ENCODE data around the gene GARS1.

DNA sequence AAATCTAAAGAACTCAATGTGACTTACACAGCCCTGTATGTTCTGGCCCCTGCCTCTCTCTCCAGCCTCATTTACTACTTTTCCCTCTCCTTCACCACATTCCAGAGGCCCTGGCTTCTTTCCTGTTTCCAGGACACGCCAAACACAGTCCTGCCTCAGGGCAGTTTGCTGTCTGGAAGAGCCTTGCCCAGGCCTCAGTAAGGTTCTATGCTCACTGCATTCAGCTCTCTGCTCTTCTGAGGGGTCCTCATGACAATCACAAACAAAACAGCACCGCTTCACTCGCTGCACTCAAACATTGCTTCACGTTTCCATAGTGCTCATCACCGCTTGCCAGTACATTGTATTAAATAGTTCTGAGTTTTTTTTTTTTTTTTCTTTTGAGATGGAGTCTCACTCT is 35.1 kb upstream of the GARS1 start:
- TF ChIP-seq, protein P1, sequence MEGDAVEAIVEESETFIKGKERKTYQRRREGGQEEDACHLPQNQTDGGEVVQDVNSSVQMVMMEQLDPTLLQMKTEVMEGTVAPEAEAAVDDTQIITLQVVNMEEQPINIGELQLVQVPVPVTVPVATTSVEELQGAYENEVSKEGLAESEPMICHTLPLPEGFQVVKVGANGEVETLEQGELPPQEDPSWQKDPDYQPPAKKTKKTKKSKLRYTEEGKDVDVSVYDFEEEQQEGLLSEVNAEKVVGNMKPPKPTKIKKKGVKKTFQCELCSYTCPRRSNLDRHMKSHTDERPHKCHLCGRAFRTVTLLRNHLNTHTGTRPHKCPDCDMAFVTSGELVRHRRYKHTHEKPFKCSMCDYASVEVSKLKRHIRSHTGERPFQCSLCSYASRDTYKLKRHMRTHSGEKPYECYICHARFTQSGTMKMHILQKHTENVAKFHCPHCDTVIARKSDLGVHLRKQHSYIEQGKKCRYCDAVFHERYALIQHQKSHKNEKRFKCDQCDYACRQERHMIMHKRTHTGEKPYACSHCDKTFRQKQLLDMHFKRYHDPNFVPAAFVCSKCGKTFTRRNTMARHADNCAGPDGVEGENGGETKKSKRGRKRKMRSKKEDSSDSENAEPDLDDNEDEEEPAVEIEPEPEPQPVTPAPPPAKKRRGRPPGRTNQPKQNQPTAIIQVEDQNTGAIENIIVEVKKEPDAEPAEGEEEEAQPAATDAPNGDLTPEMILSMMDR (IDR thresholded peaks at IDR 0.05), result no peak
- no peak for TF ChIP-seq POLR2A (IDR thresholded peaks at IDR 0.05)
- no peak for TF ChIP-seq EP300 (IDR thresholded peaks at IDR 0.05)

All from ovary (tissue), 3 donors.